Stimulated activated CD8-positive, alpha-beta memory T cell treated with anti-CD3 and anti-CD28 coated beads, Interleukin-12 subunit alpha, Interleukin-12 subunit beta, amount 100 ng/mL, for 4 hours (primary cell): ENCODE data around the gene CLIP3.
A peak's percentile ranks its signal among the peaks of the same experiment; 100 is the strongest.
"Not testable (repeated sequence)": the region's sequence is repeated elsewhere in the genome, so short reads cannot be mapped to it uniquely, and the experiment has no call there.

Experiments
- DNase-seq: peaks from one replicate; pipeline ENCODE4 v3.0.0-alpha.2; 2020; ENCODE audit warnings: low read depth

CLIP3 gene

DNA sequence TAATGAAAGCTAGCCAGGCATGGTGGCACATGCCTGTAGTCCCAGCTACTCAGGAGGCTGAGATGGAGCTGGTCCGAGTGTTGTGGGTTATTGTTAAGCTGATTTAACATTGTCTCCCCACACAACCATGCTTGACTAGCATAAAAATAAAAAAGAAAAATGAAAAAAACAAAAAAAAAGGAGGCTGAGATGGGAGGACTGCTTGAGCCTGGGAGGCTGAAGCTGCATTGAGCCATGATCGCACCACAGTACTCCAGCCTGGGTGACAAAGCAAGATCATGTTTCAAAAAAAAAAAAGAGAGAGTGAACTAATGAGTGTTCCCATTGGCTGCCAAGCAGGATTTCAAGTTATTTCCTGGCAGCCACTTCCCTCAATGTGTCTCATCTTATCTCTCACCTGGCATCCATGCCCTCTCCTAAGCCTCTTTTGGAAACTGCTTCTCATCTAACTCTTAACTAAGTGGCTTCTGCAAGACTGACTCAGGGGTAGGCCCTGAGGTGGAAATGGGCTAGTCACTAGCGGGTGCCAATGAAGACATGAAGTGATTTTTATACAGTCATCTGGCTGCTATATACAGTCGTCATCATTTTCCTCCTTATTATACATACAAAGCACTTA, 16.5 kb upstream of the CLIP3 start:
- DNase-seq, result no peak

DNA sequence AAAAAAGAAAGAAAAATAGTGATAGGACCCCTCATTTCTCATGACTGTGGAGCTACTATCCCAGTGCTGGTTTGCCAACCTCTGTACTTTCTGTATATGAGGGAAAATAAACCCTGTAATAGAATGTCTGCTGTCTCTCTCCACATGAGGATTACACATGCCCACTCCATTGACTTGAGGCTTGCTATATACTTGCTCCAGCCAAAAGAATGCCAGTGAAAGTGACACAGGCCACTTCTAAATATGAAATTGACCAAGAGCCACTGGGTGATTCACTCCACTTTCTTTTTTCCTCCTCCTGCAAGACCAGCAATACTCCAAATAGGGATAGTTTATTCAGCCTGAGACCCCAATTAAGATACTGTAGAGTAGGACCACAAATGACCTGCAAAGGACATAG, 15.2 kb upstream of the CLIP3 start:
- no peak for DNase-seq

DNA sequence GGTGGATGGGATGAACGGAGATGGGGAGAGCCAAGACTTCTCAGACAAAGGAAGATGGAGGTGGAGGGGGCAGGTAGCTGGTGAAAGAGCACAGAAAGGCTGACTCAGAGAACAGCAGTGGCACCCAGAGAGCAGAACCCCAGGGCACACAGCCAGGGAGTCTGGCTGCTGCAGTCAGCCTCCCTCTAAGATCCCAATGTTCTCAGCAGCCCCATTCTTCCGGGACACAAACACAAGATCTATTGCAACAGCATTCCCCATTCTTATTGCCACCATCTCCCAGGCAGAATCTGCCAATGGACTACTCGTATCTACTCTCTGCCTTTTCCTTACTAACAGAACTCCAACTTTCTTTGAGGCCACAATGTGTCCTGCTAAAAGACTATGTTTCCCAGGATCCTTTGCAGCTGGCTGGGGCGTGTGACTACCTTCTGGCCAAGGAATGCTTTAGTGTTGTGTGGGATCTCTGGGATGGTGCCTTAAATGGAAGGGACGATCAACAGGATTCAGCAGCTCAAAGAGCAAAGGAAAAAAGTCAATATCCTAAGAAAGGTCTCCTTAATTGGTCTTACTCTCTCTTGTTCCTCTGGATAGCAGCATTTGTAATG, 13.9 kb upstream of the CLIP3 start:
- DNase-seq, result no peak

DNA sequence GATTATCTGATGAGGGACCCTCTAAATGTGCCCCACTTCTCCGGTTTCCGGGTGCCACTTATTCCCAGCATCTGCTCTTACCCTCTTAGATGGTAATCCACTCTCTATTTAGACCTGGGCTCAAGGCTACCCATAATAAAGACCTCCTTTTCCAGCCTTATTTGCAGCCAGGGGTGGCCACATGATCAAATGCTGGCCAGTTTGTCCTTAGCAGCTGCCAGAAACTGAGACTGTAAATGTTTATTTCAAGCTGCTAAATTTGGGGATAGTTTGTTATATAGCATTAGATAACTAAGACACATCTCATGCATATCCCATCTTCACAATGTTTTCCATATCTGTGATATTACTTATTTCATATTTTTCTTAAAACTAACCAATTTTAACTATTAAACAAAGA, 11.3 kb upstream of the CLIP3 start:
- no peak for DNase-seq

GRCh38 chr19:36041831-36042230, 9.2 kb upstream of the CLIP3 start:
- no peak for DNase-seq

GRCh38 chr19:36041092-36041491, 8.4 kb upstream of the CLIP3 start:
- DNase-seq, result not testable (repeated sequence)

GRCh38 chr19:36040495-36040894, 7.8 kb upstream of the CLIP3 start:
- DNase-seq, result no peak

DNA sequence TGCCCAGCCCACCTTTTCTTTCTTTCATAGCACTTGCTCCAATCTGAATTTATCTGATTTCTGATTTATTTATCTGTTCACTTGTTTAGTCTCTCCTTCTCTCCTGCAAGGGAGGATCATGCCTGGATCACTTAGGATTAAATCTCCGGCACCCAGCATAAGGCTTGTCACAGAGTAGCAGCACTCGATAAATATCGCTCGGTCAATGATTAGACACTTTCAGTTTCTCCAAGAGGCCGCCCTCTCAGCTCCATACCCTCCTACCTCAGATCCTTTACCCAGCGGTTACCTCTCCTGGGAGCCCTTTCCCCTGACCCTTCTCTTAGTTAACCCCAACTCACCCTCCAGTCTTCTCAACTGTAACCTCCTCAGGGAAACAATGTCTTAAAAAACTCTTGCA, 1.4 kb downstream of the CLIP3 start:
- no peak for DNase-seq

- DNase-seq, result no peak
Measured at GRCh38 chr19:36030264-36031148, 2.2 kb downstream of the CLIP3 start.

- DNase-seq, result no peak
Measured at GRCh38 chr19:36028313-36029041, 4.2 kb downstream of the CLIP3 start.

DNA sequence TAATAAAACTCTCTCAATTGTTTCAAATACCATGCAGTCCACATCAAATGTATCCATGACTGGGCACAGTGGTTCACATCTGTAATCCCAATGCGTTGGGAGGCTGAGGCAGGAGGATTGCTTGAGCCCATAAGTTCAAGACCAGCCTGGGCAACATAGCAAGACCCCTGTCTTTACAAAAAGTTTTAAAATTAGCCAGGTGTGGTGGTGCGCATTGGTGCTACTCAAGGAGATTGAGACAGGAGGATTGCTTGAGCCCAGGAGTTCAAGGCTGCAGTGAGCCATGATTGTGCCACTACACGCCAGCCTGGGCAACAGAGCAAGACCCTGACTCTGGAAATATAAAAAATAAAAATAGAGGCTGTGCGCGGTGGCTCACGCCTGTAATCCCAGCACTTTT, 5.0 kb downstream of the CLIP3 start:
- DNase-seq, result no peak

- DNase-seq, result no peak
Measured at GRCh38 chr19:36026091-36026876, 6.4 kb downstream of the CLIP3 start.

DNA sequence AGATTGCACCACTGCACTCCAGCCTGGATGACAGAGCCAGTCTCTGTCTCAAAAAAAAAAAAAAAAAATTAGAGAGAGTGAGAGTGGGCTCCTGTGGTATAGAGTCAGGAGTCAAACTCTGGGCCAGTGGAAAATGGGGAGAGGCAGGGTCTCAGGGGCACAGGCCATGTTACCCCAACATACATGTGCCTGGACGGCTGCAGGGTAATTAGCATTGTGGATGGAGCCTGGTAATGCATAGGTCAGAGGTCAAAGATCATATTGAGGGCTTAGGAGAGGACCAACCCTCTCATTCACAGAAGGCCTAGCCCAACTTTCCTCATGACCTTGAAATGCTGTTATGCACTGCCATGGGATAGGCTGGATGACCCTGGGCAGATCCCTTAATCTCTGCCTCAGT, 7.1 kb downstream of the CLIP3 start:
- DNase-seq, result no peak

DNA sequence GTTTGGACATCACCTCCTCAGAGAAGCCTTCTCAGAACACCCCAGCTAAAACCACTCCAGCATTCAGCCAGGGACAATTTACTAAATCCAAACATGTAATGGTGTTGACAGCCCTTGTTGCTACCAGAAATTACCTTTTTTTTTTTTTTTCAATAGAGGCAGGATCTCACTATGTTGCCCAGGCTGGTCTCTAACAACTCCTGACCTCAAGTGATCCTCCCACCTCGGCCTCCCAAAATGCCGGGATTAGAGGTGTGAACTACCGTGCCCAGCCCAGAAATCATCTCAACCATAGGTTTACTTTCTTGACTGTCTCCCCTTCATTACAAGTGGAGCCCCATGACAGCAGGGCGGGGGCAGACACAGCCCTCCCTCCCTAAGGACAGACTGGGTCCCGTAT, 9.2 kb downstream of the CLIP3 start:
- DNase-seq, result no peak

GRCh38 chr19:36019061-36019670, 13.5 kb downstream of the CLIP3 start:
- DNase-seq, result no peak

DNA sequence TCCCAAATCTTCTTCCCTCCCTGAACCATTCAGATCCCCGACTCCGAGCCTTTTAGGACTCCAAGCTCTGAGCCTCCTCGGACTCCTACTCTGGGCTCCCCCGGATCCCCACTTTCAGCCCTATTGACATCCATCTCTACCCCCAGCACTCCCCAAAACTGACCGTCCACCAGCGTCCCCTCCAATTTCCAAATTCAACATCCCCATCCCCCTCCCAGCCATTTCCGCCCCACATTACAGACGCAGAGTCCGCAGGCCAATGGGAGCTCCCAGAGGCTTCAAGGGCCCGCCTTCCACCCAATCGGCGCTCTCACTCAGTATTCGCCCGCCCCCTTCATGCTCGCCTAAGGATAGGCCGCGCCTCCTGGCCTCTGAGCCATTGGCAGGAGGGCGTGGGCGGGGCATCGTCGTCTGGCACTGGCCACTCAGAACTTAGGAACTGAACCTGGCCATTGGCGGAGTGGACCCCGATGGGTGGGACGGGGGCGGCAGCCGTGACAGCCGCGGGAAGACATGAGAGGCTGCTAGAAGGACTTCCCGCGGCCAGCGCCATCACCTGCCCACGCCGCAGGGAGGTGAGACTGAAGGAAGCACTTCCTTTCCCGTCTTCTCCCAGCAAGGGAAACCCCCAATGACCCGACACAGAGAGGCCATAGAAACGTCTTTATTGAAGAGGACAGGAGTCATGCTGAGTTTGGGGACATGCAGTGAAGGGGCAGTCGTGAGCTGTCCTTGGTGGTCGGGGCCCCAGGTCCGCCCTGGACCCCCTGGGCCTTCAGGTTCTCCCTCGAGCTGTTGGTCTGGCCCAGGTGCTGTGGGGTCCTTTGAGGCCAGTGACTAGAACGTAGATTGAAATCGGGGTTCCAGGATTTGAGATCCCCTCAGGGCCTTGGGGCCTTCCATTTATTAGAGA, 18.4 kb downstream of the CLIP3 start, which contains the start of gene ALKBH6:
Gene ALKBH6 (minus strand): TSS at position 202 of the 913 bp plus-strand sequence. CDS start 816 bp downstream, outside the sequence.
- peak; percentile 96 for DNase-seq

GRCh38 chr19:36013280-36014011, 19.2 kb downstream of the CLIP3 start:
- DNase-seq, result no peak

DNA sequence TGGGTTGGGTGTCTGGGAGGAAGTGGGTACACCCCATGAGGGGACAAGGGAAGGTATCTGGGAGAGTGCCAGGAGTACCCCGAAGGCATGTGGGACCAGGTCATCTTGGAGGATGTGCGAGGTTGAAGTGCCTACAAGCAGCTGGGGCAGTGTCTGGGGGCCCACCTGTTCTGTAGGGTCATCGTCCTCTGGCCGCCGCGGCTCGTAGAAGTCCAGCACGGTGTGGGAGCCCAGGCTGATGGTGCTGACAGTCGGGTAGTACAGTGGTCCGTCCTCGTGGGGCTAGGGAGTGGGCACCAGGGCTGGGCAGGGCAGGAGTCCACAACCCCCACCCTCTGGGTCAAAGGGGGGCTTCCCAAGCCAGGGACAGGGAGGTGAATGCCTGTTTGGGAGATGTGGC, 22.3 kb downstream of the CLIP3 start:
- no peak for DNase-seq

DNA sequence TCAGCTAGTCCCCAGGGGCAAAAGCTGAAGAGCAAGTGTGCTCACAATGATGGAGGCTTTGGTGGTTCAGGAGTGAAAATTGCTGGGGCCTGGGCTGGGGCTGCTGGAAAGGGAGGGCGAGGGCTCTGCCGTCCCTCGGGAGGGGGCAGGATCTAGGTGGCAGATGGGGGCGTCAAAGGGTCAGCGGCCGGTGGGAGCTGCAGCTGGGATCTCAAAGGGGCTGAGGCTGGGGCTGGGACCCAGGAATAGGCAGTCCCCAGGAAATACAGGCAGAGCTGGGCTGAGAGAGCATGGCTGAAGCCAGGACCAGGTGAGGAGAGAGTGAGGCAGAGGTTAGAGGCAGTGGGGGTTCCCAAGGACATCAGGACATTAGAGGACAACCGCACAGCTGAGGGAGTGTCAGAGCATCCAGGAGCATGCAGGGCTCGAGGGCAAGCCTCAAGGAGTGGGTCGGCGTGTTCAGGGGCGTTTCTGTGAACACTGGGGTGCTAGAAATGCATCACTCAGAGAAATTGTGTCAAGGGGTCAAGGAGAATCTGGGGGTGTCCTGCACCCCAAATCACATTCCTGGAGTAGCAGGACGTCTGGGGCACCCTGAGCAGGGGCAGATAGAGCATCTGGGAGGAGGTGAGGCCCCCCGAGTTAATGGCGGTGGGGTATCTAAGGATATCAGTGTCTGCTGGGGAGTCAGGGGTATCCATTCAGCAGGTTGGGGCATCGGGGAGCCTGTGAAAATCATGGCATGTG, 22.9 kb downstream of the CLIP3 start:
- no peak for DNase-seq
